Measurements from ENCODE around the gene SPAG9. TPM values are rescaled to one million over a fixed set of nuclear protein-coding genes. Genes with fewer than 3 reads are reported as not detected.
A peak's percentile ranks its signal among the peaks of the same experiment; 100 is the strongest.

The SPAG9 gene
- total and polyA plus RNA-seq, 12 donors: 20.7 to 65.8 (median 51.6) TPM

DNA sequence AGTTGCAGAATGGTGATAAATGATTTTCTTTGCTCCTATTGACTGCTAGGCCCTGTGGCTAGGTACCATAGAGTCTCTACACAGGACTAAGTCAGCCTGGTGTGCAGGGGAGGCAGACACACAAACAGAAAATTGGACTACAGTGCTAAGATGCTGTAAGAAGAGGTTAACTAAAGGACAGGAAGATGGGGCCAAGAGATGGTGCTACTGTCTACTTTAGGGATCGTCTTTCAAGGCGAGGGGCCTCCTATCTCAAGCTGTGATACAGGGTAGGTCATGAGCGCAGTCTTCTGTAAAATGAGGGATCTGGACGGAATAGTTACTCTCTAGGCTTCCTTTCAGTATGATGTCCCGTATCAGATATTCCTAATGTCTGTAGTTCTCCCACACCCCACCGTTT, 33.5 kb upstream of the SPAG9 start:
- H3K27me3 ChIP-seq: no peaks in the 10 kb centered on the region
- H3K4me1 ChIP-seq: peaks cover 0 to 22% (median 12%) of the 10 kb centered on the region in 9 donors
- intact Hi-C loops (cut with DNase I): loop anchor here in 4 of 10 donors (5.0 to 10.0 kb wide), 2 partner anchors 152 to 309 kb away; no protein-coding TSS in a partner anchor
- DNase-seq: no peak
- peaks cover 0 to 34% (median 0%) of the 10 kb centered on the region in 9 donors for H3K36me3 ChIP-seq
- peak in 2 of 8 donors; percentile 3 to 8 for ATAC-seq
- no peak for TF ChIP-seq CTCF (IDR thresholded peaks at IDR 0.05)
- peak overlapping the region; percentile 51 to 90 (median 71) for H3K4me3 ChIP-seq
- WGBS, 2 donors: 17 to 19% methylated on average over 6 of the region's 6 CpGs
- H3K27ac ChIP-seq: peak overlapping the region in 4 of 10 donors; percentile 82 to 91 (median 86)
- no peaks in the 10 kb centered on the region for H3K9me3 ChIP-seq

- Histone ChIP-seq H3K9me3 (no peaks in the 10 kb centered on the region), H3K4me1 (peaks cover 0 to 22% (median 12%) of the 10 kb centered on the region in 9 donors), H3K27me3 (no peaks in the 10 kb centered on the region), H3K4me3 (peak within 1 kb of the TSS; percentile 51 to 90 (median 71)), H3K27ac (peak within 1 kb of the TSS; percentile 72 to 91 (median 82)), H3K36me3 (peaks cover 0 to 28% (median 0%) of the 10 kb centered on the region in 9 donors)
- WGBS, 2 donors: 0 to 1% methylated on average over 57 to 60 of the region's 60 CpGs
- DNase-seq (peak; percentile 92 to 98), ATAC-seq (peak; percentile 96 to 99 (median 98))
- intact Hi-C loops (cut with DNase I): loop anchor here (1.0 to 10.0 kb wide), 9 partner anchors 32 to 309 kb away; partner anchors contain the start of gene SPAG9 (in 3 of the 10)
- TF ChIP-seq CTCF (IDR thresholded peaks at IDR 0.05): peak; percentile 55 to 96 (median 76)
Measured at GRCh38 chr17:51153210-51154072, 32.8 kb upstream of the SPAG9 start, which contains the start of gene NME1. Gene NME1, plus strand, starts transcription at chr17:51153559. Its CDS starts 2,096 bp downstream, at chr17:51155655.

GRCh38 chr17:51152766-51153209, 32.1 kb upstream of the SPAG9 start:
- 11% methylated on average over 8 of the region's 8 CpGs for WGBS, 2 donors
- no peak for DNase-seq
- peak overlapping the region; percentile 66 to 91 (median 82) for H3K27ac ChIP-seq
- peaks cover 0 to 21% (median 0%) of the 10 kb centered on the region in 9 donors for H3K36me3 ChIP-seq
- no peaks in the 10 kb centered on the region for H3K9me3 ChIP-seq
- no peaks in the 10 kb centered on the region for H3K27me3 ChIP-seq
- ATAC-seq: peak; percentile 2 to 17 (median 6)
- H3K4me1 ChIP-seq: peaks cover 0 to 22% (median 12%) of the 10 kb centered on the region in 9 donors
- peak overlapping the region in 9 of 10 donors; percentile 29 to 90 (median 70) for H3K4me3 ChIP-seq
- intact Hi-C loops (cut with DNase I): loop anchor here (1.0 to 10.0 kb wide), 9 partner anchors 31 to 308 kb away; partner anchors contain the start of gene SPAG9 (in 3 of the 10)
- TF ChIP-seq CTCF (IDR thresholded peaks at IDR 0.05): no peak

- H3K36me3 ChIP-seq: peaks cover 0 to 3% (median 0%) of the 10 kb centered on the region in 9 donors
- no peaks in the 10 kb centered on the region for H3K27me3 ChIP-seq
- no peaks in the 10 kb centered on the region for H3K9me3 ChIP-seq
- ATAC-seq (no peak), DNase-seq (no peak)
- H3K4me1 ChIP-seq: peaks cover 0 to 22% (median 12%) of the 10 kb centered on the region in 9 donors
- no peak for TF ChIP-seq CTCF (IDR thresholded peaks at IDR 0.05)
- intact Hi-C loops (cut with DNase I): loop anchor here in 4 of 10 donors (5.0 to 10.0 kb wide), 2 partner anchors 149 to 306 kb away; no protein-coding TSS in a partner anchor
- no peak overlapping the region for H3K4me3 ChIP-seq
- H3K27ac ChIP-seq: no peak overlapping the region
- WGBS, 2 donors: 90 to 92% methylated on average over 5 of the region's 5 CpGs
Measured at GRCh38 chr17:51150932-51151331, 30.3 kb upstream of the SPAG9 start.
